Loucy (cell line): ENCODE results near the gene USH1G.

ENCODE experiments used
- H2AFZ ChIP-seq: fragments of 200-600 bp; sonication (generic); 2 replicates; pipeline ENCODE4 v1.6.0; 2016; ENCODE audit warnings: antibody characterized with exemption, mild to moderate bottlenecking, low read length, moderate library complexity
- H3F3A ChIP-seq: fragments of 200-600 bp; 2 replicates; pipeline ENCODE4 v1.6.0; 2016; ENCODE audit warnings: antibody characterized with exemption, low read depth, mild to moderate bottlenecking
- H3K27me3 ChIP-seq: fragments of 200-600 bp; sonication (generic); 2 replicates; pipeline ENCODE4 v1.6.1; 2014; ENCODE audit warnings: low read length, mild to moderate bottlenecking; ENCODE audit not compliant: insufficient read depth, poor library complexity, severe bottlenecking
- H3K36me3 ChIP-seq: fragments of 200-600 bp; sonication (generic); 2 replicates; pipeline ENCODE4 v1.6.1; 2016; ENCODE audit warnings: low read length; ENCODE audit not compliant: insufficient read depth
- H3K4me1 ChIP-seq: fragments of 200-600 bp; sonication (generic); 2 replicates; pipeline ENCODE4 v1.5.1; 2014; ENCODE audit warnings: low read length, mild to moderate bottlenecking; ENCODE audit not compliant: insufficient read depth, poor library complexity, severe bottlenecking
- H3K4me2 ChIP-seq: fragments of 200-600 bp; sonication (generic); 2 replicates; pipeline ENCODE4 v1.6.0; 2014; ENCODE audit warnings: antibody characterized with exemption, low read length, low read depth, mild to moderate bottlenecking; ENCODE audit not compliant: poor library complexity, severe bottlenecking
- H3K4me3 ChIP-seq: fragments of 200-600 bp; sonication (generic); 2 replicates; pipeline ENCODE4 v1.5.1; 2014; ENCODE audit warnings: low read length, mild to moderate bottlenecking, mixed read lengths; ENCODE audit not compliant: poor library complexity, severe bottlenecking
- H3K79me2 ChIP-seq: fragments of 200-600 bp; sonication (generic); 2 replicates; pipeline ENCODE4 v1.6.1; 2014; ENCODE audit warnings: low read length; ENCODE audit not compliant: insufficient read depth
- H3K9ac ChIP-seq: fragments of 200-600 bp; sonication (generic); 2 replicates; pipeline ENCODE4 v1.6.0; 2014; ENCODE audit warnings: mild to moderate bottlenecking, low read depth, low read length, moderate library complexity; ENCODE audit not compliant: poor library complexity, severe bottlenecking
- H3K9me2 ChIP-seq: fragments of 200-600 bp; sonication (generic); replicated peaks from 2 replicates; pipeline ENCODE4 v1.6.1; 2016; ENCODE audit warnings: low read depth, low read length, mixed read lengths
- H3K9me3 ChIP-seq: fragments of 200-600 bp; sonication (generic); 2 replicates; pipeline ENCODE4 v1.6.1; 2014; ENCODE audit warnings: mild to moderate bottlenecking, antibody characterized with exemption, low read length, low read depth; ENCODE audit not compliant: insufficient read depth
- H4K20me1 ChIP-seq: fragments of 200-600 bp; sonication (generic); 2 replicates; pipeline ENCODE4 v1.6.0; 2014; ENCODE audit warnings: antibody characterized with exemption, low read length, mild to moderate bottlenecking; ENCODE audit not compliant: insufficient read depth, poor library complexity, severe bottlenecking
- CTCF ChIP-seq: fragments of 200-600 bp; sonication (generic); conservative IDR thresholded peaks from 2 replicates; pipeline ENCODE4 v1.5.1; 2014; ENCODE audit warnings: mild to moderate bottlenecking, antibody characterized with exemption, low read length
- EZH2phosphoT487 ChIP-seq: fragments of 200-600 bp; IDR thresholded peaks from 2 replicates; pipeline ENCODE4 v1.6.1; 2018; ENCODE audit warnings: antibody characterized with exemption, mild to moderate bottlenecking, moderate library complexity, borderline replicate concordance

The USH1G gene

DNA sequence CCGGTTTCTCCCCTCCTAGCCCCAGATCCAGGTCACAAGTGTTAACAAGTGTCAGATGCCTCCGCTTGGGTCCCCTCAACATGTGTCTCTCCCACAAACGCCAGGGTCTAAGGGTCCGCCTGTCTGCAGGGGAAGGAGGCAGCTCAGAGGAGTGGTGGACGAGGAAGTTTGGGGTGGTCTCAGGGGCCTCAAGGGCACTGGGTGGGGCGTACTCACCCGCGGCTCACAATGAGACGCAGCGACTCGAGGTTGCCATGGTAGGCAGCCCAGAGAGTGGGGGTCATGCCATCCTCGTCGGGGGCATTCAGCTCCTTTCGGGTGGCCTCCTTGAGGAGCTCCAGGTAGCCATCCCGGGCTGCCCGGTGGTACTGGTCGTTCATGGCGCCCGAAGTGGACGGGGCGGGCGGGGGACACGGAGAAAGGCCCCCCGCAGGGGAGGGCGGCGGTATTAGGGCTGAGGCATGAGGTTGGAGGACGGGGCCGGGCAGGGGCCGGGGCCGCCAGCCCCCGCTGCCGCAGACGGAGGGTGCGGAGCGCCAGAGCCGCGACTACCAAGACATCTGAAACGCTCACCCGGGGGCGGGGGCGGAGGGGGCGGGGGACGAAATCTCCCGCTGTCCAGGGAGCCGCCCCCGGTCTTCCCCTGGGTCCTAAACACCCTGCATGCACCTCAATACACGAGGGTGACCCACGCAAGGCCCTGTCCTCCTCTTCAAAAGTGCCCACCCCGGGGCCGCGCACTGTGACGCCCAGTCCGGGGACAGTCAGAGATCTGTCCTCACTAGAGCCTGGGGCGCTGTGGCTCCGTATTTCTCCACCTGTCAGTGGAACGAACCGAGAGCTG, at the start of gene USH1G:
Gene USH1G, minus strand, starts transcription at position 562 of the 844 bp plus-strand sequence. Its CDS starts 182 bp downstream, at position 380.
- H2AFZ ChIP-seq = peak within 1 kb of the TSS; percentile 27; the same call in 1 of the 2 replicates
- H3K9me2 ChIP-seq = no peaks in the 10 kb centered on the region
- H3K9me3 ChIP-seq = no peaks in the 10 kb centered on the region
- H3K27me3 ChIP-seq = no peaks in the 10 kb centered on the region
- no peaks in the 10 kb centered on the region for H3K36me3 ChIP-seq
- no peak within 1 kb of the TSS for H3K4me2 ChIP-seq
- H4K20me1 ChIP-seq = no peaks in the 10 kb centered on the region
- H3K4me1 ChIP-seq = no peaks in the 10 kb centered on the region
- no peaks in the 10 kb centered on the region for H3K79me2 ChIP-seq
- H3K9ac ChIP-seq = no peak within 1 kb of the TSS
- no peaks in the 10 kb centered on the region for H3F3A ChIP-seq
- TF ChIP-seq CTCF = no peak
- TF ChIP-seq EZH2phosphoT487 = no peak
- H3K4me3 ChIP-seq = no peak within 1 kb of the TSS

DNA sequence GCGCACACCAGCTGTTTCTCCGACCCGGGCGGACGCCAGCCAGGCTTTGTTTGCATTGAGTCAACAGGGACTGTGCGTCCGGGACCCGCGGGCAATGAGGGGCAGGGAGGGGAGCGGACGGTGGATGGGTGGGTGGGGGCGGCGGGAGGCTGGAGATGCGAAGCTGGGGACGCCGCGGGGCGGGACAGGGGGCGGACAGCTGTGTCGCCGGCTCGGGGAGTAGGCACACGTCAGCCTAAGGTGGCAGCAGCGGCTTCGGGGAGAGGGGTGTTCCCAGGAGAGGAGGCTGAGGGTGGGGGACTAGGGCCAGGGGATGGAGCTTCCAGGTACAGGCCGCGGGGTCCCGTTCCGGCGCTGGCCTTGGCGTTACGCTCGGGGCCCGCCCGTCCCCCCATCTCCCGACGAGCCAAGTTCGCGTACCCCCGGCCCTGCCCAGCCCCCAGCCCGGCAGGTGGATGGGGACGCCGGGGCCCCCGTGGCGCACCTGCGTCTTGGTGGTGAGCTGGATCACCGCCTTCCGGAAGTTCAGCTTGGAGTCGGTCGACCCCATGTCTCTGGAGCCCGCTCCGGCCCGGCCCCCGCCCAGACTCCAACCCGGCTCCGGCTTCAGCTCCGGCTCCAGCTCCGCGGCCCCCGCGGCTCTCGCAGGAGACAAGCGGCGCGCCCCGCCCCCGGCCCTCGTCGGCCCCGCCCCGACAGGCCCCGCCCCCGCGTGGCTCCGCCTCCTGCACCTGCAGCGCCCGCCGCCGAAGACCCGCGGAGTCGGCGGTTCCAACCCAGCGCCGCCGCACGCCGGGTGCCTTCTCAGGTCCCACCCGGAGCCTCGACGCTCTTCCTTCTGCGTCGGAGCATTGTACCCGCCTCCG, 49.3 kb upstream of the USH1G start, which contains the start of gene HID1:
Gene HID1, minus strand, starts transcription at position 653 of the 866 bp plus-strand sequence. Its CDS starts 103 bp downstream, at position 550.
- Histone ChIP-seq H3K9me3 (no peaks in the 10 kb centered on the region), H3K4me2 (peak within 1 kb of the TSS; percentile 67), H3K27me3 (peaks cover 17% of the 10 kb centered on the region), H3K9ac (no peak within 1 kb of the TSS), H2AFZ (peak within 1 kb of the TSS; percentile 64; the same call in 1 of the 2 replicates), H3K4me1 (no peaks in the 10 kb centered on the region), H3K9me2 (no peaks in the 10 kb centered on the region), H3K79me2 (no peaks in the 10 kb centered on the region), H3K4me3 (peak within 1 kb of the TSS; percentile 69), H3F3A (no peaks in the 10 kb centered on the region), H3K36me3 (no peaks in the 10 kb centered on the region), H4K20me1 (no peaks in the 10 kb centered on the region)
- TF ChIP-seq EZH2phosphoT487 = no peak
- no peak for TF ChIP-seq CTCF

DNA sequence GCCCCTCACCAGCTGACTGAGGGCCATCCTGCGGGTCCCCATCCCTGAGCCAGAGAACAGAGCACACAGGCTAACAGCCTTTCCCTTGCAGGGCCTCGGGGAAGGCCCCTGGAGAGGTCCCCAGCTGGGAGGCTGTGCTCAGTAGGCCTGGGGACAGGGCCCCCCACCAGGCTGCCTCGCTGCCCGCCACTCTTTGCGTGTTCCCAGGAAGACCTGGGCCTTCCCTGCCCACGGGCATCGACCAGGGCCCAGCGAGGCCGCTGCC, 48.7 kb upstream of the USH1G start:
- H3K4me1 ChIP-seq = no peaks in the 10 kb centered on the region
- no peaks in the 10 kb centered on the region for H3K36me3 ChIP-seq
- H3K27me3 ChIP-seq = peaks cover 17% of the 10 kb centered on the region
- no peaks in the 10 kb centered on the region for H3K9me2 ChIP-seq
- no peak overlapping the region for H3K9ac ChIP-seq
- H3K79me2 ChIP-seq = no peaks in the 10 kb centered on the region
- H3K4me2 ChIP-seq = no peak overlapping the region
- H4K20me1 ChIP-seq = no peaks in the 10 kb centered on the region
- no peak for TF ChIP-seq EZH2phosphoT487
- TF ChIP-seq CTCF = no peak
- no peak overlapping the region; the same call in 1 of the 2 replicates for H2AFZ ChIP-seq
- H3K4me3 ChIP-seq = no peak overlapping the region
- H3F3A ChIP-seq = no peaks in the 10 kb centered on the region
- H3K9me3 ChIP-seq = no peaks in the 10 kb centered on the region
